ENCODE measurements around the gene GBGT1.
"Not testable (repeated sequence)": the region's sequence is repeated elsewhere in the genome, so short reads cannot be mapped to it uniquely, and the experiment has no call there.

Gene GBGT1

GRCh38 chr9:133163504-133164172 lies at the start of gene GBGT1:
Gene GBGT1, minus strand, starts transcription at chr9:133163914. Its CDS starts 1,502 bp downstream, at chr9:133162412.
- DNase-seq, result no peak

GRCh38 chr9:133210609-133211008 lies 46.9 kb upstream of the GBGT1 start:
- DNase-seq, result no peak

DNA sequence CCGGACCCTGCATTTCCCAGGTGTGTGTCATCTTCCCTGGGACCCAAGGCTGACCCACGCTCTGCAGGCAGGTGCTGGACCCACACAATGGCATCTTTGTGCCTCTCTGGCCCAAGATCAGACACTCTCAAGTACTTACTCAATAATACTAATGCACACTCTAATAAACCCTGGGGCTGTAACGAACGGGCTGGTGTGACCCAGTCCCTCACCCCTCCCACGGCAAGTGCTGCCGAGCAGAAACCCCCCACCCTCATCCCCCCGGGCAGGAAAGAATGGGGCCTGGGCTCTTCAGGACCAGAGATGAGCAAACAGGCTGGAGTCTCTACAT lies 46.5 kb upstream of the GBGT1 start:
- DNase-seq, result no peak

- DNase-seq, result not testable (repeated sequence)
Measured at GRCh38 chr9:133209327-133210201, 45.9 kb upstream of the GBGT1 start.

GRCh38 chr9:133208880-133209300 lies 45.2 kb upstream of the GBGT1 start, which contains the start of gene OBP2B:
Gene OBP2B, minus strand, starts transcription at chr9:133209250. Its CDS starts 51 bp downstream, at chr9:133209199.
- not testable (repeated sequence) for DNase-seq

- DNase-seq, result not testable (repeated sequence)
Measured at GRCh38 chr9:133208171-133208879, 44.6 kb upstream of the GBGT1 start.

DNA sequence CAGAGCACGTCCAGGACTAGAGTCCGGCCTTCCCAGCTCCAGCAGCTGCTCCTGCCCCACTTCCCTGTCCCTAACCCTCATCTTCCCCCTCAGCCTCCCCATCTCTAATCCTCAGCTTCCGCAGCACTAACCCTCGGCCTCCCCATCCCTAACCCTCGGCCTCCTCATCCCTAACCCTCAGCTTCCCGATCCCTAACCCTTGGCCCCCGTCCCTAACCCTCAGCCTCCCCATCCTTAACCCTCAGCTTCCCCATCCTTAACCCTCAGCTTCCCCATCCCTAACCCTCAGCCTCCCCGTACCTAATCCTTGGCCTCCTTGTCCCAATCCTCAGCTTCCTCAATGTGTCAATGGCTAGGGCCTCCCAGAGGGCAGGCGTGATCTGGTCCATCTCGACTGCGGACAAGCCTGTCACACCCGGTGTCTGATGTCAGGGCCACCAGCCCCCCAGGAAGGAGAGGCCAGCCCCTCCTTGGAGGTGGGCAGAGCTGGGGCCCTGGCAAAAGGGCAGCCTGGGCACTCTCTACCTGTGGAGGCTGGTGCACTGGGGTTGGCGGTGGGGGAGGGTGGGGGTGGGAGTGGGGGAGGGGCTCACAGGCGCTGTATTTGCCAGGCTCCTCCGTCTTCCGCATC lies 43.9 kb upstream of the GBGT1 start:
- DNase-seq, result no peak

- no peak for DNase-seq
Measured at GRCh38 chr9:133207021-133207531, 43.4 kb upstream of the GBGT1 start.

DNA sequence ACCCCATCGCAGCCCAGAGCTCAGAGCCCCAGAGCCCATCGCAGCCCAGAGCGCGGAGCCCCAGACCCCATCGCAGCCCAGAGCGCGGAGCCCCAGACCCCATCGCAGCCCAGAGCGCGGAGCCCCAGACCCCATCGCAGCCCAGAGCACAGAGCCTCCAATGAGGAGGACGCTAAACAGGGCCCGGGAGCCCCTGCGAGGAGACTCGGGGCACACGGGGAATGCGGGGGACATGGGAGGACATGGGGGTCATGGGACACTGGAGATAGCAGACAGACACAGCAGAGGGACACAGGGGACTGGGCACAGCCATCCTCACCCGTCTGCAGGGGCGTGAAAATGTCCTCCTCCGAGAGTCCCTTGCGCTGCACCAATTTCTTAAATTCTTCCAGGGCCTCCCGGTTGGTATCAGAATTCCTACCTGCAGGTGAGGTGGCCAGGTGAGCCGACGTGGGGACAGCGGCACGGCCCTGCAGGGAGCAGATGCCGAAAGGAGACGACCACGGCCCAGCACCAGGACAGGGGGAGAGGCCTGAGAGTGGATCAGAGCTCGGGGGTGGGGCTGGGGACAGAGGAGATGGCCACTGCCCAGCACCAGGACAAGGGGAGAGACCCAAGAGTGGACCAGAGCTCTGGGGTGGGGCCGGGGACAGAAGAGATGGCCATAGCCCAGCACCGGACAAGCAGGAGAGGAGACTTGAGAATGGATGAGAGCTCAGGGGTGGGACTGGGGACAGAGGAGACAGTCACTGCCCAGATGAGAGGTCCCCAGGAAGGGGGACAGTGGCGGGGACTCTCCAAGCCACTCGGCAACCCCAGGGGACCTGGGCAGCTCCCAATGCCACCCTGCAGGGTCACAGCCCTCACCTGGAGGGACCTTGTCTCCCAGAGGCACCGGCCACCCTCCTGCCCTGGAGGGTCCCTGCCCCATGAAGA lies 42.5 kb upstream of the GBGT1 start:
- DNase-seq, result no peak

DNA sequence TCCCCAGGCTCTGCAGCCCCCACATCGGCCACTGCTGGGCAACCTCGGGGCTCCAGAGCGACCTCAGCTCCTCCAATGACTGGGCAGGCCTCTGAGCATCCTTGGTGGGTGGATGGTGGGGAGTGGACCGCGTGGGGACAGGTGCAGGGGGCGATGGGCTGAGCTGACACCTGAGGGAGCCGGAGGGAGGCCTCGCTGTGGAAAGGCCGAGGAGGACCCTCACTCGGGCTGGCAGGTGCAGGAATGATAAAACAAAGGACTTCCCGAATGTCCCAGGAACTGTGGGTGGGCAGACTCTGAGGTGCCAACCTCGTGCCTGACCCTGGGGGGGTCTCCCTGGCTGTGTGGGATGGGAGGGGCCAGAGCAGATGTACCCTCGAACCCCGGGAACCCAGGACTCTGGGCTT lies 41.8 kb upstream of the GBGT1 start:
- not testable (repeated sequence) for DNase-seq

DNA sequence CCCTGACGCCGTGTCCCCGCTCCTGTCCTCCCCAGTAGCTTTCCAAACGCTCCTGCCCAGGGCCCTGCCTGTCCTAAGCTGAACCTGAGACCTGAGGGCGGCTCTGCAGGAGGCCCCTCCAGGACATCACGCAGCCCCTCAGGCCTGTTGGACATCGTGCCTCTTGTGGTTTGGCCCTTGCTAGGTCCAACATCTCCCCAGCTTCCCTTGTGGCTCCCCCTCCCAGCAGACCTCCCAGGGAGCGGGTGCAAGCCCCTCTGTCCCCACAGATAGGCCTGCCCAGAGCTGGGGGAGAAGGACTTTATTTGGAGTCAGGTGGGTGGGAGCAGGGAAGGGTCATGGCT lies 41.3 kb upstream of the GBGT1 start:
- DNase-seq, result no peak

DNA sequence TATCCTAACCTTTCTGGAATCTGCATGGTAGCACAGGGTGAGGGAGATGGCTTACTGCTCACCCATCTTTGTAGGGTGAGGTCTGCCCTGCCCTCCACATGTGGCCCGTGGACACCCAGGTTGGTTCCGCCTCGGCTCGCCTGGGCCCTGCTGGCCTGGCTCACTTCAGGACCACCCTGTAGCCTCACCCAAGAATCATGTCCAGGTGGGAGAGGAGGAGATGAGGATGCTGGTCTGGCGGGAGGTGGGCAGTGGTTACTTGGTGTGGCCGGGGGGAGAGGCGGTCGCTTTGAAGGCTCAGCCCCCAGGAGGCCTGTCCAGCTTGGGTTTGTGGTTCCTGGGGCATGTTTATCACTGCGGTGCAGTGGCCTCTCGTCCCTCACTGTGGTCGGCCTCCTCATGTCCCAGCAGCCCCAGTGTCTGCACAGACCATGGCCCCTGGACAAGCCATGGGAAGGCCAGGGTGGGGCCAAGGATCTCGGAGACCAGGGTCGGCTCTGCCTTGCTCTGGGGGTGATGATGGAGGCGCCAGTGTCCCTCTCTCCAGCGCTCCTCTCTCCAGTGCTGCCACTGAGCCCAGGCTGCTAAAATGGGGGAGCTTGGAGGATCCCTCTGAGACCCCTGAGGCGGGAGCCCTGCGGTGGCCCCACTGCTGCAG lies 40.8 kb upstream of the GBGT1 start:
- no peak for DNase-seq

GRCh38 chr9:133203506-133204075 lies 39.9 kb upstream of the GBGT1 start:
- DNase-seq, result no peak

DNA sequence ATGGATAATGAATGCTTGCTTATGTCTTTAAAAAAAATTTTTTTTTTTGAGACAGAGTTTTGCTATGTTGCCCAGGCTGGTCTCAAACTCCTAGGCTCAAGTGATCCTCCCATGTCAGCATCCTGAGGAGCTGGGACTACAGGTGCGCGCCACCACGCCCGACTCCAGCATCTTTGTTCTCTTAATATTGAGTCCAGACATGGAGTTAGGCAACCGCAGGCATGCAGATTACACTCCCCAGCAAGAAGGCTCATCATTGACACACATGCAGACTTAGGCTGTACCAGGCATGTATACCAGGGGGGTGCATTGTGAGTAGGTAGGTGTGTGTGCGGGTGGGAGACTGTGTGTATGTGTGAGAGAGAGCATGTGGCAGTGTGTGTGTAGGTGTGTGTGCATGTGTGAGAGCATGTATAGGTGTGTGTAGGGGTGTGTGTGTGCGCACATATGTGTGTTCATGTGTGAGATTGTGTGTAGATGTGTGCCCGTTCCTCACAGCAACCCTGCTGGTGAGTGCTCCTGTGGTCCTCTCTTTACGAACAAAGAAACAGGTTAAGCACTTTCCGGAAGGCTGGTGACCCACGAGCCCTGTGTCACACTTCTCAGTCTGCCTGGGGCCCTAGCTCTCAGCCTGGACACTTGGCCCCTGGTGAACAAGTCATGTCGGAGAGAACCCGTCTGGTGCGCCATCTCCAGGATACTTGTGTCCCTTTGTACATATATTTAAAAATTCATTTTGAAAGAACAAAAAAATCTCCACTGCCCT lies 39.2 kb upstream of the GBGT1 start:
- DNase-seq, result no peak

GRCh38 chr9:133202145-133202513 lies 38.4 kb upstream of the GBGT1 start:
- DNase-seq, result no peak

DNA sequence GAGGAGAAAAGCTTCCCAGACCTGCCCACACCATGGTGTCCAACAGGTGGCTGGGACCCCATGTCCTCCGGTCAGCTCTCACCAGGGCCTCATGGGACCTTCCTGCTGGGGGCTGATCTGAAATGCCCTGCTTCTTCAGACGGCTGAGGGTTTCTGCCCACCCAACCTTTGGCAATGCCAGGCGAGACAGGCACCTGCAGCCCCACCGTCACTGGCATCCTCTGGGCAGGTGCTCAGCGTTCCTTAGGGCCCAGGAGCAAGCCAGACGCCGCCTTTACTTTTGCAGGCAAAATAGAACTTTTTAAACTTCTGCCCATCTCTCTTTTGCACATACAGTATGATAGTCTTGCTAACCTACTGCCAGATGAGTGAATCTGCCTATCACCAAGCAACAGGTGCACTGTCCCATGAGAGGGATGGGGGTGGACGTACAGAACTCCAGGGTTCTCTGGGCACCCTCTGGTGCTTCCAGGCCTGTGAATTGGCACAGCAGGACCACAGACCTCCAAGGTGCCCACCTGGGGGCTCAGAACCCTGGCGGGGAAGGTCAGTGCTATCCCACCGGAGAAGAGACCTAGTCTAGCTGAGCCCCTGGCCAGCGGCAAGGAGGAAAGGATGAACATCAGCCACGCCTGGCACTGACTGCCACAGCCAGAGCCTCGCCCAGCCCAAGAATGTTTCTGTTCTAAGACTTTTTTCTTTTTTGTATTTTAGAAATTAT lies 37.9 kb upstream of the GBGT1 start:
- no peak for DNase-seq

DNA sequence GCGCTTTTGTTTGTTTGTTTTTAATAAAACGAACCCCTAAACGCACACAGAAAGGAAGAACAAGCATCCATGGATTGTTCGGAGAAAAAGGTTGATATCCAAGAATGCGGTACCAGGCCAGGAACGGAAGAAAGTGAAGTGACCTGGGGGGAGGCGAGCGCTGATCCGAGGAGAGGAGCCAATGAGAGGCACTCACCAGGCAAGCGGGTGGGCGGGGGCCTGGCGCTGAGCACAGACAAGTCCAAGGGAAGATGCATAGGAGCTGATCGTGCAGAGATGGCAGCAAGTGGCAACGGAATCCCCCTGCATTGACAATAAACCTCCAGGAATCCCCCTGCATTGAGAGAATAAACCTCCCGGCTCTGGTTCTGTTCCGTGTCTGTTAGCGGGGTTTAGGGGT lies 36.9 kb upstream of the GBGT1 start:
- no peak for DNase-seq

DNA sequence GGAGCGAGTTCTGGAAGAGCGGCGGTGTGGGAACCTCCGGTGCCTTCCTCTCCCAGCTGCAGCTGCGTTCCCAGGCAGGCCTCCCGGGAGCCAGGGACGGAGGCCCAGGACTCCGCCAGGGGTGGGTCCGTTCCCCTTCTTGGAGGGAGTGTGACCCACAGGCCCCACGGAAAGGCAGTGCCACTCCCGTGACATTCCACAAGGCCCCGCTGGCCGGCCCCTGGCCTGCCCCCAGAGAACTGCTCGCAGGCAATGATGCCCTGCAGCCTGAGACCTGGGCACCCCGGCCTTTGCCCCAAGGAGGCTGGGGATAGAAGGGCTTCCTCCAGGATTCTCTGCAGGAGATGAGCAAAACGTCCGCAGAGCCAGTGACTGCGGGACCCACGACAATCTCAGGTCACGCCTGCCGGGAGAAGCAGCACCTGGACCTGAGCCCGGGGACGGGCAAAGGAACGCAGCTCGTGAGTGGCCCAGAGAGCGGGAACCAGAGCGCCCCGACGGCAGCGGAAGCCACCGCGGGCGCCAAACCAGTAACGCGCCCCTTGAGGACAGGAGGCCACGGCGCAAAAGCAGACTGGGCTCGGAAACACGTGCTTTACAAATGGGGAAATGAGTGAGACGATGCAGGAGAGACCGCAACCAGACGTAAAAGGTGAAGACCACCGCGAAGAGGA lies 36.1 kb upstream of the GBGT1 start:
- DNase-seq, result no peak

DNA sequence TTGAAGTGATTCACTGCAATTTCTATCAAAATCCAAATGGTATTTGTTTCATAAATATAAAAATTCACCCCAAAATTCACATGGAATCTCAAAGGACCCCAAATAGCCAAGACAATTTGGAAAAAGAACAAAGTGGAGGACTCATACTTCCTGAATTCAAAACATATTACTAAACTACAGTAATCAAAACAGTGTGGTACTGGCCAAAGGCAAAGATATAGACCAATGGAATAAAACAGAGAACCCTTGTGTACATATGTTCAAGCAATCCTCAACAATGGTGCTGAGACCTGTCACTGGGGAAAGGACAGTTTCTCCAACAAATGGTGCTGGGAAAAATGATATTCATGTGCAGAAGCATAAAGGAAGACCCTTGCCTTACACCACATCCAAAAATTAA lies 31.3 kb upstream of the GBGT1 start:
- DNase-seq, result no peak
